GM19025 (cell line): ENCODE results near the gene ZNF536.

Source experiments
- ATAC-seq: cut with Tn5 transposase; IDR thresholded peaks from one replicate; pipeline ENCODE4 v1.9.1; 2021; ENCODE audit warnings: mild to moderate bottlenecking, low read depth, moderate library complexity; ENCODE audit not compliant: unreplicated experiment

The ZNF536 gene

DNA sequence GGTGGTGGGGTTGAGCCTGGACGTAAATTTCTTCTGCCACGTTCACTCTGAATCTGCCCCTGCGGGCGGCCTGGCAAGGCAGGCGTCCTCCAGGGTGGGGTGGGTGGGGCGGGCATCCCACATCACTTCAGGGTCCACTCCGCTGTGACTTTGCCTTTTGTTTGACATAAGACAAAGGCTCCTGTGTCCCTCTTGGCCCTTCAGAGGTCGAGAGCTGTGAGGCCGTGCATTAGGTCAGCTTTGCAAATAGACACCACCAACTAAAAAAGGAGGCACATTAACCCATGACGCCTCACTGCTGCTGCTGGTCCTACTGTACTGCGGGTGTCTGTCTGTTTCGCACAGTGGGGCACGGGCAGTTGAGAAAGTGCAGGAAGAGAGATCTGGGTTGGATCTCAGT, 10.5 kb upstream of the ZNF536 start:
- no peak for ATAC-seq

DNA sequence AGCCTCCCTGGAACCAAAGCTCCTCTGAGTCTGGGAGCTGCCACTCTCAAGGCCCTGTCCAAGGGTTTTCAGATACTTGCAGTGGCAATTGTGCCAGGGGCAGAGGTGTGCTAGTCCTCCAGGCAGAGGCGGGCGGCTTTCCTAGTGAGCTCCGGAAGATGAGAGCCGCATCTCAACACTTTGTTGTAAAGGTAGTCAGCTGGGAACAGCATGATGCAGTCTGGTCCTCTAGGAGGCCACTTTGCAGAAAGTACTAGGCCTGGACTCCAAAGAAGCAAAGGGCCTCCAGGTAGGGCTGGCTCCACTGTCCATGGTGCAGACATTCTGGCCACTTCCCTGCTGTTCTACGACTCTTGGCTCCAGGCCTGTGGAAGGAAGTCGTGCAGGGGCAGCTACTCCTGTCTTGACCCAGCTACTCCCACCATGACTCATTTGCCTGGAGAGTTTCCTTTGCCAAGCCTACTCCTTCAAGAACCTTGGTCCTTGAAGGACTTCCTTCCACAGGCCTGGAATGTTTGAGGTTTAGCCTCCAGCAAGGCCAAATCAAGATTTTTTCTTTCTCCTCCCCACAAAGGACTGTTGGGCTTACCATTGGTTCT, 9.9 kb upstream of the ZNF536 start:
- no peak for ATAC-seq

DNA sequence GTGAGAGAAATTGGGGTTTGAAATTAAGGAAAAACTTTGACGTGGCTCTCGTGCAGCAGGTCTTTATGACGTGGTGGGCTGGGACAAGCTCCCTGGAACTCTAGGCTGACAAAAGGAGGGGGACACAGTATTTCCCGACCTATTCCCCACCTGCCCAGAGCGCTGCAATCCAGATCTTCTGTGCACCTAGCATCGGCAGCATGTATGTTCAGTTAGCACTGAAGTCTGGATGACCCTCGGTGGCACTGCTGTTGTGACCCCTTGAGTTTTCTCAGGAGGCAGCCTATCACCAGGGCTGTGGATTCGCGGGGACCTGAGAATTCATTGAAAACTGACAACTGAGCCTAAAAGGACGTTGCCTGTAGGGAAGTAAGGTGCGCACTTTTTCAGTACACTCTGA, 9.1 kb upstream of the ZNF536 start:
- no peak for ATAC-seq

DNA sequence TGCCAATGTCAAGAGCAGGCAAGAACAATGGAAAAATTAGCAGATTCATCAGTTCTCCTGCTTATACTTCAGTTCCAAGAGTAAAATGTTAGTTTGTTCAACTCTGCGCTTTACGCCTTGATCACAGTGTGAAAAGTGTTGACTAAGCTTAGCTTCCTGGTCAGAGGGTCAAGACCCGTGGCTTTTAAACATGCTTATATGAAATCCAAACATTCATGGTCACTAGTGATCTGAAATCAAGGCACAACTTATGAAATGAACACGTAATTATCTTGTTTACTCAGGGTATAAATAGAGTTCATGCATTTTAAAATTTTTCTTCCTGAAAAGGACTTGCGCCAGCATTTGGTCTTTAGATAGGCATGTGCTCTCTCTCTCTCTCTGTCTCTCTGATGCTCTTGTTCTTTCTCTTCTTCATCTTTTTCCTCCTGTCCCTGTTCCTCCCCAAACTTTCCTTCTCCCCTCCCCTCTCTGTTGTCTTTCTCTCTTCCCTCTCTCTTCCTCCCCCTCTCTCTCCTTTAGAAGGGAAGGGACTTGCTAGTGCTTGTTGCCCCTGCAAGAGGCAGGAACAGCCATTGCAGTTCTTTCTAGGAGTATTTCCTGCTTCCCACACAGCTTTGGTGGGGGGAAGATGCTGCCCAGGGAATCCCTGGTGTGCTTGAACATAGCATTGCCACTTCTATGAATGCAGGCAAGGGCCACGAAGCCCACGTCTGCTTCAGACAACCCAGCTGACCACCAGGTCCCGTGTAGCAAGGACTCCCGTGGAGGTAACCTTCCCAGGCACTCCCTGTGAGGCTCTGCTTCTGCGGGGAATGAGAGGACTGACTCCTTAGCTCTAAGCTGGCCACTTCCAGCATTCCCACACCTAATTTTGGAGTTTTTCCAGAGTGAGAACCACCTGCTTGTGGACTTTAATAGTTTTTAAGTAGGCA, 7.1 kb upstream of the ZNF536 start:
- no peak for ATAC-seq

DNA sequence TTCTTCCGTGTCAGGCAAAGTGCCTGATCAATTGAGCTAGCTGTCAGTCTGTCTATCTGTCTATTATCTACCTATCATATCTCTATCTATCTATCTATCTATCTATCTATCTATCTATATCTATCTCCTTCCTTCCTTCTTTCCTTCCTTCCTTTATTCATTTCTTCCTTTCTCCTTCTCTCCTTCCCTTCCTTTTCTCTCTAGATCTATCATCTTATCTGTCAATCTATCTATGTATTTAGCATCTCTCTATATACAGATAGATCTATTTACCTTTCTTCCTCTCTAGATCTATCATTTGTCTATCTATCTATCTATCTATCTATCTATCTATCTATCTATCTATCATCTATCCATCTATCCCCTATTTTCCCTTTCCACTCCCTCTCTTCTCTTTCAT, 5.9 kb upstream of the ZNF536 start:
- ATAC-seq, result no peak

DNA sequence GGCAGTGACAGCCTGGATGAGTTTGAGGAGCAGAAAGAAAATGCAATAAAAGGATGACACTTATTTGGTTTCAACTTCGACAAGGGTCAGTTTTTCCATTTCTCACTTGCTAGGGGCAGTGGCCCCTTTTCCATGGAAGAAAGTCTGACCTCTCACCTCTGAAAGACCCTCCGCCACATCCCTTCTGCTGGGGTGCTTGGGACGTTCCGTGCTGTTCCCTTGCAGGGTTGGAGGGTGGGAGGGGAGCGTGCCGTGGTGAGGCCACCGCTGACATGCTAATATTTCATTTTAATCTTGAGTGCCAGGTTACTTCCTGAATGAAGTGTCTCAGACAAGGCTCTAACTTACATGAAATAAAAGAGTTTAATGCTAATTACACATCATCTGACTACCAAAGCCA, 5.2 kb upstream of the ZNF536 start:
- no peak for ATAC-seq

DNA sequence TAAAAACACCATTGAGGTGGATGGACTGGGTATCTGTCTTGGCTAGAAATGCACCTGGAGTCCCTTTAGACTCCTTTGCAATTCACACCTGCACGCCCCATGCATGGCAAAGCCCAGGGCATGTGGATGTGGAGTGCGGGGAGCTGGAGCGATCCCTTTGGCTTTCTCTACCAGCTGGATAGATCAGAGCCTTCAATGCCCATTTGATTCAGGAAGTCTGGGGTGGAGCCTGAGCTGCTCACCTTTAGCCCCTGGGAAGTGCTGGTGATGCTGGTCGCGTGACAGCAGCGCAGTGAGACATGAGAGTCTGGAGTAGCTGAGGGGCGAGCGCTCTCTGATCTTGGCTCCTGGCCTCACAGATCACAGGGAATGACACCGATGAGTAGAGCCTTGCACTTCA, 4.8 kb upstream of the ZNF536 start:
- no peak for ATAC-seq

DNA sequence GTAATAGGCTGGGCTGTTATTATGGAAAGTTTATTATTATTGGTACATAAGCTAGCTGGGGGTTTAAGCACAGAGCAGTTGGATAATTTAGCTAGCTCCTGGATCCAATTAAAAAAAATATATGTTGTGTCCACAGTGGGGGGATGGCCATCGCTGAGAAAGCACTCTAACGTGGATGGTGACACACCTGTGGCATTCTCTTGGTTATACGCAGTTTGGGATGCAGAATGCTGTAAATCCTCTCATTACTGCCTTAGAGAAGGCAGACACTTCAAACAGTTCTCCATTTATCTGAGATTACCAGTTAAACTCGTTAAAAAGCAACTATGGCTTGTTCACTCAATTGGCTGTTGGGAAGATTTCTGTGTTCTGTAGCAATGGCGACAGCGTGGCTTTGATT, 2.4 kb upstream of the ZNF536 start:
- ATAC-seq, result no peak

DNA sequence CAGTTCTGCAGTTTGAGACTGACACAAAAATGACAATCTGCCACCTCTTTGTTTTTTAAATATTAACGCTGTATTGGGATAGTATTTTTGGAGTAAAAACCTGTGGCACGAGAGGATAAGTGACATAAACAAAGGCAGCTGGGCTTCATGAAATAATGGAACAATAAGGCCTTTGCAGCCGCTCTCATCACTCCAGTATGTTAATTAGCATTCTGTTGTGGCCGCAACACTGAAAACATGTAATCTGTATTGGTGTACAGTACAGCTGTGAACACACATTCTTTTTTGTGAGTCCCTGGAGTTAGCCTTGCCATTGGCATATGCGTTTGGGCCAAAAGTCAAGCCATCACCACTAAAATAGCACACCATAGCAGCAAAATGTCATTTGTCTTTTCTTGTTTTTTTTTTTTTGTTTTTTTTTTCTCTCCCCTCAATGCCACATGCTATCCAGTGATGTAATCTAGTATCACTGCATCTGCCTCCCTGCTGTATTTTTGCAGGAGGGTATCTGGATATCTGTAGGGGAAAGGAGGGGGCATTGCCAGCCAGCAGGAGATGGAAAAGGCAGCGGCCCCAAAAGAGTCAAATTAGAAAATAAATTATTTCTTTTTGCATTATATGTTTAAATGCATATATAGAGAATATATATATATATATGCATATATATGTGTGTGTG, 885 bp upstream of the ZNF536 start:
- no peak for ATAC-seq

DNA sequence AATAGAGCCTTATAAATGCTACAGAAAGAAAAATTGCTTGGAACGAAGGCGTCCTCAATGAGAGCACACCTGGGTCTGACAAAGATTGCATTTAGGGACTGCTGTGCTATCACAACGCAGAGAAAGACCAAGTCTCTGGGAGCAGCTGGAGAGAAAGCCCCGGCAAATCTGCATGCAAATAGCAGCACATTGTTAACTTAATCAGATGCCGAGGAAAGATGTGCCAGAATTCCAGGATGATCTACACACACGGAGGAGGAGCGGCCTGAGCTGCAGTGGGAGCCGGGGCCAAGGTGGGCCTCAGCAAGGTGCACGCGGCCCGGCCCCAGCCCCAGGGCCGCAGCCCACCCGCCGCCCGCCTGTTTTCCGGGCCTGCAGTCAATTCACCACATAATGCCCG, 1.4 kb downstream of the ZNF536 start:
- ATAC-seq, result no peak

DNA sequence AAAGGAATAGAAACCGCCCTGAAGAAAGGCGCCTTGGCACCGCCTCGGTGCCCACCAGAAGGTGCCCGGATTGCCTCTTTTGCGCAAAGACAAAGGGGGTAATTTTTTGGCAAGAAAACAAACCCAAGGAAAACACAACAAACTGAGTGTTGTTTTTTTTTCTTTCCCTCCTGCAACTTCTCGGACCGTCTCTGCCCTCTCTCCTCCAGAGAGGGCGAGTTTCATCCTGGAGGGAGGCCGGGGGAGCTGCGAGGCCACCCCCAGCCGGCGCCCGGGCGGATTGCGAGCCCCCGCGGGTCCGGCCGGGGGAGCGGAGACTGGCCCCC, 2.3 kb downstream of the ZNF536 start:
- ATAC-seq, result no peak

DNA sequence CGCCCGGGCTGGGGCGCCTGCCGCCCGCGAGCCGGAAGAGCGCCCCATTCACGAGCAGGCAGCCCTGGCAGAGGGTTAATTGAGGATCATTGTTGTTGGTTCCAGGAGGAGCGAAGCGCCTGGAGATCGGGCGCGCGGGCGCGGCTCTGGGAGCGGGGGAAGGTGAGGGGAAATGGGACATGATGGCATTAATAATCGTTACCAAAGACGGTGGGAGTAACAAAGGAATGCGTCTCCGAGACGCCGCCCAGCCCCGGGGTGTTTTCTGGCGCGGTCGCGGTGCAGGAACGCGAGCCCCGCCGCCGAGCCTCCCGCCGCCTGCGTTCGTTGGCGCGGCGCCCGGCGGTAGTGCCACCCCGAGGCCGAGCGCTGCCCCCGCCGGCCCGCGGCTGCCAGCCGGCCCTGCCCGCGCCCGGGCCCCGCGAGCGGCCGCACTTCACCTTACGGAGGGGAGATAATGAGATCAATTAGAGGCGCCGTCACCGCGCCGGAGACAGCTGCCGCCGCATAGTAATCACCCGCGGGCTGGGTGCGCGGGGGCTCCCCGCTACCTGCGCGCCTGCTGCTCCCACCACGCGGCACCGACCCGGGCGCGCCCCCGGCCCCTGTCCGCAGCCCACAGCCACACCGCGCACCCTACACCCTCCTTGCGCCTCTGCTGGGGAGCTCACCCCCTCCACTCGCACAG, 2.8 kb downstream of the ZNF536 start:
- no peak for ATAC-seq

DNA sequence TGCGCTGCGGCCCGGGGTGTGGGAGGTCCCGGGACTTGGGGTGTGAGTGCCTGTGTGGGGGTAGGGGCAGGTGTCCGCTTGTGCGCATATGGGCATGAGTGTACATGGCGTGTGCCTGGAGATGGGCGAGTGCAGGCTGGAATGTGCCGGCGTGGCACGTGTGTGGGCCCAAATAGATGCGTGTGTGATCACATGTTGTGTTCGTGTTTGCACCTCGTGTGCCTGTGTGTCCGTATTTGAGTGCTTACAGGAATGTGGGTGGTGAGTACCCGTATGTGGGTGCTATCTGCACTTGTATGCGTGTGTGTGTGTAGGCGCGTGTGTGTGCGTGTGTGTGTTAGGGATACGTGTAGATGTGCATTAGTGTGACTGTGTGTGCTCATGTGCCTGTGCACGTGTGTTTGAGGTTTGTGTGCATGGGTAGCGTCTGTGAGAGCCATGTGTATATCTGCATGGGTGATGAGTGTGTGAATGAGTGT, 3.4 kb downstream of the ZNF536 start:
- no peak for ATAC-seq

DNA sequence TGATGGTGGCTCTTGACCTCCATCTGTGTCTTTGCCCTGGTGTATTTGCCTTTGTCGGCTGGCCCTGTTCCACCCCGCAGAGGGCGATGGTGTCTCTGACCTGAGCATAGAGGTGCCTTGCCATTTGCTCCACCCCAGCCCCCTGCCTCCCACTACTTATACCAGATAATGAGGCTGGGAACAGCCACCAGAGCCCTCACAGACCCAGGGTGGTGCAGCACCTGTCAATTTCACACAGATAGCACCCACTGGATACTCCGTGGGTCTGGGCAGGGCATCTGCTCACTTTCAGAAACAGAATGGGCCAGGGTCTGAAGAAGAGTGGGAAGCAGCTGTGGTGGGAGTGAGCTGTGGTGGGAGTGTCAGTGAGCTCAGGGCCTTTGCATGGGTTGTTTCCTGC, 4.1 kb downstream of the ZNF536 start:
- no peak for ATAC-seq

DNA sequence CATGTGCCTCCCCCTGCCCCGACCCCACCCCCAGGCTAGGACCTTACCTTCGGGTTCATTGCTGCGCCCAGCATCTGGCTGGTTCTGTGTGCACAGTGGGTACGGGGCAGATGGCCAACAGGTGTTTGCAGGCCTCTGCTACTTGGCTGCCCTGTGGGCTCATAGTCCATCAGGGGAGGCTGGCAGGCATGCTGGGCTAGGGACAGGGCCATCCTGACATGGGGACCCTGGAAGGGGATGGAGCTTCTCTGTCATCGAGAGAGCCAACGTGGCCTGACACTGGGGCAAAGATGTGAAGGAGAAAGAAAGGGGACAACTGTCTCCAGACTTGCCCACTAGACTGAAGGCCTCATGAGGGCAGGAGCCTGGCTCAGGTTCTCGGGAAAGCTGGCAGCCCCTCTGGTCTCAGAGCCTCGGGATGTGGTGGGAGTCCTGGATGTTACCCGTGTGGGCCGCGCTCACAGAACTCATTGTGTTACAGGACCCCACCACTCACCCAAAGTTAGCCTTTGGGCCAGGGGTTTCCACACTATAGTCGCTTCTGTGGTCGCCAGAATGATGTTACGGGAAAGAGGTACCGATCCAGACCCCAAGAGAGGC, 4.7 kb downstream of the ZNF536 start:
- ATAC-seq, result no peak

DNA sequence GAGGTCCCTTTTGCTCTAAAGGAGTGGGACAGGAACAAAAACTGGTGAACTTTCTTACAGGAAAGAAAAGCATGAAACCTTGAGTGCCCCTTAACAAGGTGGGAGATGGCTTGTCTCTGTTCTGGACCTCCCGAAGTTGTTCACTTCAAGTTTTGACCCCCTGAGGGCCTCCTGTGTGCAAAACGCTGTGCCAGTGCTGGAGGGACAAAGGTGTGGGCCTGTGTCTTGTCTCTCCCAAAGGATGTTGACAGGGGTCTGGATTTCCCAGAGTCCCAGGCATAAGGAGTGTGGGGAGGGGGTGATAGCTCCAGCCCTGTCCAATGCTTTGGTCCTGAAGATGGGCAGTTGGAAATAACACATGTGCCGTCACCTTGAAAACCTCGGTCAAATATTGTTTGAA, 6.5 kb downstream of the ZNF536 start:
- no peak for ATAC-seq

DNA sequence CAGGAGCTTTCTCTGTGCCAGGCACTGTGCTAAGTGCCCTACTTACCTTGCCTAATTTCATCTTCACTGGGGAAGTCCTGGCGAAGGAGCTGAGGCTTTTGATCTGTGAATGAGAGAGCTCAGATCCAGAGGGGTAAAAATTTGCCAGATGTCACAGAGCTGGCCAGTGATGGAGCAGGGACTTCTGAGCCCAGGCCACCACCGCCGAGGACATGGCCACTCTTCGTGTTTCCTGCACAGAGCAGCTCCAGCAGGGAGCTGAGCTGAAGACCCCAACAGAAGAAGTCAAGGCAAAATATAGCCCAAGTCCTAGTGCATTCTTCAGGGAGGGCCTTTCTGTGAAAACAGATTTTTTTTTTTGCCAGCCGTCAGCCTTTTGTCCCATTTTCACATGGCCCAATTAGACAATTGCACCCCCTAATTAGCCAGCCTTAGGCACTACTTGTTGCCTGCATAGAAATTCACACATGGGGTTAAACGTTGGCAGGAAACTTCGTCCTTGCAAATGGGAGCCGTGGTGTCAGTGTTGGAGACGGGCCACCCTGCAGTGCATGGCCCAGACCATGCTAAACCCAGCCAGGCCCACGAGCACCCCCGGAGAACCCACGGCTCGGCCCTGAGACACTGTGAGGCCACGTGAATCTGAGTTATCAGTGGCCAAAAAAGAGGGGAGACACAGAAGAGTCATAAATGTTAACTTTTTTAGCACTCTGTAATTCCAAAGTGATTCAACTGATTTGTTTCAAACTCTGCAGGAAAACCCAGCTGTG, 7.8 kb downstream of the ZNF536 start:
- ATAC-seq, result no peak

DNA sequence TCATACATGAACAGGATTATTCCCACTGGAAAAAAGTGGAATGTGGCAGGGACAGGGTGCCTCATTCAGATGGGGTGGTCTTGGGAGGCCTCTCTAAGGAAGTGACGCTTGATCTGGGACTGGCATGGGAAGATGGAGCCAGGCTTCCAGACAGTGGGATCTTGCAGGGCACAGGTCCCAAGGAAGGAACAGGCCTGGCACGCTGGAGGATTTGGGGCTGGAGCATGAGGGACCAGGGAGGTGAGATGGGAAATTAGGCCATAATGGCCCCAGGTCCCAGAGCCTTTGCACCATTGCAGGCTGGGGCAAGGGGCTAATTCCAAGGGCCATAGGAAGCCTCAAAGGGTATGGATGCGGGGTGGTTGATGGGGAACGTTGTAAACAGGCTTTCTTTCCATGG, 9.2 kb downstream of the ZNF536 start:
- no peak for ATAC-seq

DNA sequence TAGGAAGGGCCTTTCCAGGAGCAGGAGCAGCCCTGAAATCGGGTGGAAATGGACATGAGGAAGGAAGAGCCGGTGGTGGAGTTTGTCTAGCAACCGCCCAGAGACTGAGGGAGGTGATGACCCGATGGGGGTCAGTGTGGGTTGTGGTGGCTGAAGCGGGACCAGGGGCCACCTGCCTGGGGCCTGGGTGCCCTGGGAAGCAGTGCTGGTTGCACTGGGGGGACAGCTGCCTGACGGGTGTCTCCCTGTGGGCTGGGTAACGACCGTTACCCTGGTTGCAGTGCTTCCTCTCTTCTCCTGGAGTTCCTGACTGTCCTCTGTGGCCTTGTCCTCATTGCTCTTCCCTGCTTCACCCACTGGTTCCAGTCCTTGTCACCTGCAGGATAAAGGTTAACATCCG, 13.0 kb downstream of the ZNF536 start:
- no peak for ATAC-seq

DNA sequence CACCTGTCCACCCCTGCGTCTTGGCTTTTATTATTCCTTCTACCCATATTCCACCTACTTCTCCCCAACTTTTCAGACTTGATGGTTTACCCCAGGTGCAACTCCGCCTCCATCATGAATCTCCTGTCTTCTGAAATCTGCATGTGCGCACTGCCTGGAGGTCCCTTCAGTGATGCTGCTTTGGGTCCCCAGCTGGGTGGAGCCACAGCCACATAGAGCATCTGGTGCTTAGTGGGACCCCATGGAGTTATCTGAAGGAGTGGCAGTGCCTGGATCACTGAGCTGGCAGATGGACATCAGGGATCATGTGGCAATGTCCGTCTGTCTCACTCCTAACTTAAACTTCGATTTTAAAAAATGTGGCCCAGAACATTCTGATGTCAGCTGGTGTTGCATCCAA, 13.5 kb downstream of the ZNF536 start:
- ATAC-seq, result no peak
